Natural killer cell (primary cell): Measurements from ENCODE around the gene ARHGEF39. TPM values are rescaled to one million over a fixed set of nuclear protein-coding genes. Genes with fewer than 3 reads are reported as not detected.

Experiments
- ATAC-seq, 3 donors: fragments of 150-1000 bp in 2 of 3; fragments of 200-7000 bp in 1 of 3; cut with Tn5 transposase; 1 replicate in 1 of 3; 2 replicates in 2 of 3; pipeline ENCODE4 v1.10.0; 2021; ENCODE audit warnings: mild to moderate bottlenecking in 2 of 3, moderate library complexity in 2 of 3
- DNase-seq, 2 donors: peaks; one replicate each; pipeline versions ENCODE4 v3.0.0 to v3.0.0-alpha.2; 2013 to 2021; ENCODE audit warnings: mixed read lengths in 1 of 2
- H3K27ac ChIP-seq: one replicate; pipeline ENCODE4 v1.5.1; 2013; ENCODE audit warnings: mild to moderate bottlenecking, low read length
- H3K27me3 ChIP-seq: one replicate; pipeline ENCODE4 v1.6.1; 2013; ENCODE audit warnings: low read length; ENCODE audit not compliant: control insufficient read depth, insufficient read depth
- H3K36me3 ChIP-seq: one replicate; pipeline ENCODE4 v1.6.1; 2013; ENCODE audit warnings: low read length; ENCODE audit not compliant: control insufficient read depth, insufficient read depth
- H3K4me1 ChIP-seq: one replicate; pipeline ENCODE4 v1.6.1; 2013; ENCODE audit warnings: low read length; ENCODE audit not compliant: control insufficient read depth, insufficient read depth
- H3K4me3 ChIP-seq: one replicate; pipeline ENCODE4 v1.5.1; 2013; ENCODE audit warnings: low read length
- H3K9me3 ChIP-seq: one replicate; pipeline ENCODE4 v1.6.1; 2013; ENCODE audit warnings: low read length; ENCODE audit not compliant: control insufficient read depth, insufficient read depth
- H3K27ac Mint-ChIP-seq, 2 donors: one replicate each; pipeline ENCODE4 v1.8.0; 2022; ENCODE audit warnings: mild to moderate bottlenecking in 2 of 2, mixed read lengths in 2 of 2, moderate library complexity in 1 of 2
- H3K27me3 Mint-ChIP-seq, 2 donors: one replicate each; pipeline ENCODE4 v1.8.0; 2022; ENCODE audit warnings: low read depth in 2 of 2, mixed read lengths in 2 of 2
- H3K36me3 Mint-ChIP-seq: one replicate; pipeline ENCODE4 v1.8.0; 2022; ENCODE audit warnings: mixed read lengths
- H3K4me1 Mint-ChIP-seq, 2 donors: one replicate each; pipeline ENCODE4 v1.8.0; 2022; ENCODE audit warnings: mixed read lengths in 2 of 2
- H3K4me3 Mint-ChIP-seq: one replicate; pipeline ENCODE4 v1.8.0; 2022; ENCODE audit warnings: mild to moderate bottlenecking, moderate library complexity, mixed read lengths
- H3K9me3 Mint-ChIP-seq, 2 donors: one replicate each; pipeline ENCODE4 v1.8.0; 2022; ENCODE audit warnings: mixed read lengths in 2 of 2
- WGBS: methylation state at CpG from one replicate; pipeline ENCODE4 v1.1.7; 2013; ENCODE audit warnings: missing lambda C conversion rate; ENCODE audit not compliant: insufficient coverage; 5-methylcytosine and 5-hydroxymethylcytosine counted together
- intact Hi-C: fragments of 100-400 bp; cut with micrococcal nuclease; formaldehyde crosslinking; loops from one replicate; pipeline ENCODE4 v1.14.2; 2022
- total RNA-seq, 4 donors: library from RNA; stranded (reverse); fragments of 120-200 nt in 1 of 4; gene quantifications; one replicate each; pipeline versions ENCODE4 v1.2.3 to v1.2.4, GENCODE V29; 2013 to 2022
- TF ChIP-seq, protein P1 (sequence below): fragments of 200-600 bp; IDR thresholded peaks from one replicate; pipeline ENCODE4 v1.8.0; 2022; ENCODE audit warnings: antibody characterized with exemption

The ARHGEF39 gene
- total RNA-seq, 3 donors from 2014 or later (not counting 1 experiment from before 2014, with no cell fraction given): 1.3 to 3.2 (median 1.5) TPM

DNA sequence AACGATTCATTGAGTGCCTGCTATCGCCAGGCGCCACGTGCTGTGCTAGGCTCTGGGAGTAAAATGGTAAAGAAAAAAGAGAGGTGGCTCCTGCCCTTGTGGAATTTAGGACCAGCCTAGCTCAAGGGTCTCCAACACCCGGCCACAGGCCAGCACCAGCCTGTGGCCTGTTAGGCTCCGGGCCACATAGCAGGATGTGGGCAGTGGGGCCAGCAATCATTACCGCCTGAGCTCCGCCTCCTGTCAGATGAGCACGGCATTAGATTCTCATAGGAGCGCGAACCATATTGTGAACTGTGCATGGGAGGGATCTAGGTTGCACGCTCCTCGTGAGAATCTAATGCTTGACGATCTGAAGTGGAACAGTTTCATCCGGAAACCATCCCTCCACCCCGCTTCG is 8.6 kb downstream of the ARHGEF39 start:
- H3K36me3 Mint-ChIP-seq: peaks cover 6% of the 10 kb centered on the region
- WGBS: 49% methylated on average over 17 of the region's 17 CpGs
- H3K9me3 ChIP-seq: no peaks in the 10 kb centered on the region
- no peak overlapping the region for H3K4me3 ChIP-seq
- H3K27ac ChIP-seq: peak overlapping the region; percentile 99
- peak overlapping the region; percentile 95 to 100 for H3K27ac Mint-ChIP-seq
- TF ChIP-seq, protein P1, sequence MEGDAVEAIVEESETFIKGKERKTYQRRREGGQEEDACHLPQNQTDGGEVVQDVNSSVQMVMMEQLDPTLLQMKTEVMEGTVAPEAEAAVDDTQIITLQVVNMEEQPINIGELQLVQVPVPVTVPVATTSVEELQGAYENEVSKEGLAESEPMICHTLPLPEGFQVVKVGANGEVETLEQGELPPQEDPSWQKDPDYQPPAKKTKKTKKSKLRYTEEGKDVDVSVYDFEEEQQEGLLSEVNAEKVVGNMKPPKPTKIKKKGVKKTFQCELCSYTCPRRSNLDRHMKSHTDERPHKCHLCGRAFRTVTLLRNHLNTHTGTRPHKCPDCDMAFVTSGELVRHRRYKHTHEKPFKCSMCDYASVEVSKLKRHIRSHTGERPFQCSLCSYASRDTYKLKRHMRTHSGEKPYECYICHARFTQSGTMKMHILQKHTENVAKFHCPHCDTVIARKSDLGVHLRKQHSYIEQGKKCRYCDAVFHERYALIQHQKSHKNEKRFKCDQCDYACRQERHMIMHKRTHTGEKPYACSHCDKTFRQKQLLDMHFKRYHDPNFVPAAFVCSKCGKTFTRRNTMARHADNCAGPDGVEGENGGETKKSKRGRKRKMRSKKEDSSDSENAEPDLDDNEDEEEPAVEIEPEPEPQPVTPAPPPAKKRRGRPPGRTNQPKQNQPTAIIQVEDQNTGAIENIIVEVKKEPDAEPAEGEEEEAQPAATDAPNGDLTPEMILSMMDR: no peak
- H3K27me3 ChIP-seq: no peaks in the 10 kb centered on the region
- ATAC-seq (no peak), DNase-seq (peak in 1 of 2 donors; percentile 45)
- peaks cover 3 to 8% of the 10 kb centered on the region in 2 donors for H3K27me3 Mint-ChIP-seq
- H3K4me1 ChIP-seq: peaks cover 53% of the 10 kb centered on the region
- intact Hi-C loops: no loop called here
- H3K4me1 Mint-ChIP-seq: peaks cover 44 to 55% of the 10 kb centered on the region in 2 donors
- peaks cover 13% of the 10 kb centered on the region for H3K36me3 ChIP-seq
- H3K9me3 Mint-ChIP-seq: no peaks in the 10 kb centered on the region
- H3K4me3 Mint-ChIP-seq: peak overlapping the region; percentile 97

DNA sequence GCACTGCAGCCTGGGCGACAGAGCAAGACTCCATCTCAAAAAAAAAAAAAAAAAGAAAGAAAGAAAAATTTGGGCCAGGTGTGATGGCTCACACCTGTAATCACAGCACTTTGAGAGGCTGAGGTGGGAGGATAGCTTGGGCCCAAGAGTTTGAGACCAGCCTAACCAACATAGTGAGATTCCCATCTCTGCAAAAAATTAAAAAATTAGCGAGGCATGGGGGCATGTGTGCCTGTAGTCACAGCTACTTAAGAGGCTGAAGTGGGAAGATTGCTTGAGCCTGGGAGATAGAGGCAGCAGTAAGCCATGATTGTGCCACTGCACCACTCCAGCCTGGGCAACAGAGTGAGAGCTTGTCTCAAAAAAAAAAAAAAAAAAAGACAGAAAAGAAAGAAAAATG is 11.4 kb downstream of the ARHGEF39 start:
- DNase-seq: no peak
- TF ChIP-seq, protein P1: no peak
- H3K36me3 ChIP-seq: no peaks in the 10 kb centered on the region
- H3K4me1 ChIP-seq: peaks cover 54% of the 10 kb centered on the region
- no peaks in the 10 kb centered on the region for H3K9me3 ChIP-seq
- H3K4me3 Mint-ChIP-seq: no peak overlapping the region
- H3K27me3 ChIP-seq: no peaks in the 10 kb centered on the region
- 100% methylated on average over 1 of the region's 2 CpGs for WGBS
- peaks cover 6% of the 10 kb centered on the region for H3K36me3 Mint-ChIP-seq
- intact Hi-C loops: no loop called here
- H3K27ac ChIP-seq: no peak overlapping the region
- H3K27ac Mint-ChIP-seq: peak overlapping the region in 1 of 2 donors; percentile 26
- peaks cover 3 to 8% of the 10 kb centered on the region in 2 donors for H3K27me3 Mint-ChIP-seq
- no peak for ATAC-seq
- no peak overlapping the region for H3K4me3 ChIP-seq
- H3K4me1 Mint-ChIP-seq: peaks cover 37 to 41% of the 10 kb centered on the region in 2 donors
- H3K9me3 Mint-ChIP-seq: no peaks in the 10 kb centered on the region

DNA sequence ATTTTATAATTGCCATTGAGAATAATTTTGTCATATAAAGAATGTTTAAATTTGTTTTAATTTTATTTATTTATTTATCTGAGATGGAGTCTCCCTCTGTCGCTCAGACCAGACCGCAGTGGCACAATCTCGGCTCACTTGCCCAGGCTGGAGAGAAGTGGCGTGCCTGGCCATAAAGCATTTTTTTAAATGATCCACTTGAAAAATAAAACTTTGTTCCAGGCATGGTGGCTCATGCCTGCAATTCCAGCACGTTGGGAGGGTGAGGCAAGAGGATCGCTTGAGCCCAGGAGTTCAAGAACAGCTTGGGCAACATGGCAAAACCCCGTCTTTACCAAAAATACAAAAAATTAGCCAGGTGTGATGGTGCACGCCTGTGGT is 12.2 kb downstream of the ARHGEF39 start:
- H3K27ac ChIP-seq: no peak overlapping the region
- intact Hi-C loops: no loop called here
- H3K27me3 Mint-ChIP-seq: peaks cover 1 to 4% of the 10 kb centered on the region in 2 donors
- no peak overlapping the region for H3K27ac Mint-ChIP-seq
- H3K4me3 Mint-ChIP-seq: no peak overlapping the region
- TF ChIP-seq, protein P1: no peak
- DNase-seq (no peak), ATAC-seq (no peak)
- peaks cover 2% of the 10 kb centered on the region for H3K36me3 Mint-ChIP-seq
- H3K4me3 ChIP-seq: no peak overlapping the region
- peaks cover 59% of the 10 kb centered on the region for H3K4me1 ChIP-seq
- H3K4me1 Mint-ChIP-seq: peaks cover 41 to 42% of the 10 kb centered on the region in 2 donors
- H3K9me3 Mint-ChIP-seq: no peaks in the 10 kb centered on the region
- no peaks in the 10 kb centered on the region for H3K9me3 ChIP-seq
- no peaks in the 10 kb centered on the region for H3K36me3 ChIP-seq
- H3K27me3 ChIP-seq: no peaks in the 10 kb centered on the region
- 100% methylated on average over 8 of the region's 8 CpGs for WGBS
